HG03139 (cell line): ENCODE results near the gene MRPS6.

ENCODE experiments used
- ATAC-seq: cut with Tn5 transposase; IDR thresholded peaks from one replicate; pipeline ENCODE4 v1.9.1; 2021; ENCODE audit not compliant: unreplicated experiment

MRPS6 gene

GRCh38 chr21:34131586-34131985, 58.2 kb downstream of the MRPS6 start:
- no peak for ATAC-seq

- ATAC-seq = no peak
Measured at GRCh38 chr21:34132202-34132601, 58.8 kb downstream of the MRPS6 start.

DNA sequence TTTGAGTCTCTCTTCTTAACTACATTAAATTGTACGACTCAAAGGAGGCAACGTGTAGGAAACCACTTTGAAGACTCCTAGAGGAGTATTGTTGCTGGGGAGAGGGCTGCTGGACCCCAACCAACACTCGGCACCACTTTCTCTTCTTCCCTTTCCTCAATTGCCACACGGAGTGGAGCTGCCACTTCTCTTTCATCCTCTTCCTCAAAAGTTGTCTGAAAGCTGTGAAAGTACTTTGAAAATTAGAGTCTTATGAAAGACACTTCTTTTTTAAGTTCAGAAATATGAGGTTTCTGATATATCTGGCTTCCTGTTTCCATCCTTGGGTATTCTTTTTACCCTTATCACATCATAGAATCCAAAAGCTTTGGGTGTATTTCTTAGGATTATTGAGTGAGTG, 59.5 kb downstream of the MRPS6 start:
- ATAC-seq = no peak

GRCh38 chr21:34133392-34133791, 60.0 kb downstream of the MRPS6 start:
- ATAC-seq = no peak

DNA sequence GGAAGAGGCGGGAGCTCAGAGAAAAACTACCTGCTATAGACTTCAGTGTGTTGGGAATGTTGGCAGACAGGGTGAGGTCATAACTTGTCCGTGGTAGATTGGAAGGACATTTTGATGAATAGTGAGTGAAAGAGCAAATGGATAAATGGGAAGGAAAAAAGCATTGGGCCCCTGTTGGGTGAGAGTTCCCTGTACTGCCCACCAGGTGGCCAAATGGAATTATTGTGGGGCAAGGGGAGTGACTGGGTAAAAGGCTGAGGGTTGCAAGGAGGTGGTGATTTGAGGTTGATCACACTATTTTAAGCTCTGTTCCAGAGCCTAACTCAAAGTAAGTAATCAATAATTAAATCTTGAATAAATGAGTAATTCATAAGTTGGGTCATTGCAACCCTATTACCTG, 60.4 kb downstream of the MRPS6 start:
- no peak for ATAC-seq

DNA sequence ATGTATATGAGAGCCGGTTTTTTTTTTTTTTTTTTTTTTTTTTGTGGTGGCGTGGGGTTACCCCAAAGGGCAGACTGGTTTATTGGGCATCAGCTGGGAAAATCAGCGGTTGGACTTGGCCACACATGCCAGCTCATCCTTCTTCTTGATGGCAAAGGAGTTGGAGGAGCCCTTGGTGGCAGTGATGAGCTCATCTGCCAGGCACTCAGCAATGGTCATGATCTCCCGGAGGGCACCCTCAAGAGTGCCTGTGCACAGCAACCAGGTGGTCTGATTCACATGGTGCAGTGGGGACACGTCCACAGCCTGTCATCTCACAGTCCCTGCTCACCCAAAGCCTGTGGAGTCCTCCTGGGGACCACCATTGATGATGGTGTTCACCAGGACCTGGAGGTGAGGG, 62.0 kb downstream of the MRPS6 start:
- no peak for ATAC-seq

DNA sequence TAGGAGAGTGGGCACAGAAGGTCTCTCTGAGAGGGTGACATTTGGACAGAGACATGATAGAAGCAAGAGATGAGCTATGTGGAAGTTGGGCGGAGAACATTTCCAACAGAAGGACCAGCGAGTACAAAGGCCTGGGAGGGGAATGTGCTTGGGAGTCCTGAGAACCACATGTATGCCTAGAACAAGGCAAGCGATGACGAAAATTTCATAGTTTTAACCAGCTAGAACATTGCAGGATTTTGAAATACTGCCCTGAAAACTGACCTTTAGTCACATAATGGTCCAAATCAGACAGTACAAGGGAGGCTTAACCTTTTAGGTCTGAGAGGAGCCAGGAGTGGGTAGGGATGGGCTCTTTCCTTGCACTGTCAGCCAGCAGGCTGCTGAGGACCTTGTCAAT, 68.0 kb downstream of the MRPS6 start:
- ATAC-seq = no peak

DNA sequence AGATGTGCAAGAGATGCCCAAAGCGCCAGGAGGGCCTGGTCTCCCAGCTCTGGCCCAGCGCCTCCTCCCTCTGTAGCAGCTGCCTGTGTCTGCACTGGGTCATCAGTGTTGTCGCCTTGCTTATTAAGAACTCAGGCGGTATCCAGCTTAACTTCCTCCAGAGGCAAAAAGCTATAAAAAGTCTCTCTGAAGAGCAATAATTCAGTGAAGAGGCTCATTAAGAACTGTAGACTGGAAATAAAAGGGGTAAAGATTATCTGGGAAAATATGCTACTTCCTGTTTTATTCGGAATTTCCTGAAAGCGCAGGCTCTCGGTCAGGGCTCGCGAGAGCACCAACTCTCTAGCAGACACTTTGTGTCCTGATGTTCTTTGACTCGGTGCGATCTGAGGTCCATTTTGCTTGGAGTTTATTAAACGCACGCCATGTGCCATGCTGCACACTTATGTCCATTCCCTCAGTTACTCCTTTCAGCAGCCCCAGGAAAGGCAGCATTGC, 70.4 kb downstream of the MRPS6 start:
- no peak for ATAC-seq

- ATAC-seq = no peak
Measured at GRCh38 chr21:34144224-34144623, 70.8 kb downstream of the MRPS6 start.

DNA sequence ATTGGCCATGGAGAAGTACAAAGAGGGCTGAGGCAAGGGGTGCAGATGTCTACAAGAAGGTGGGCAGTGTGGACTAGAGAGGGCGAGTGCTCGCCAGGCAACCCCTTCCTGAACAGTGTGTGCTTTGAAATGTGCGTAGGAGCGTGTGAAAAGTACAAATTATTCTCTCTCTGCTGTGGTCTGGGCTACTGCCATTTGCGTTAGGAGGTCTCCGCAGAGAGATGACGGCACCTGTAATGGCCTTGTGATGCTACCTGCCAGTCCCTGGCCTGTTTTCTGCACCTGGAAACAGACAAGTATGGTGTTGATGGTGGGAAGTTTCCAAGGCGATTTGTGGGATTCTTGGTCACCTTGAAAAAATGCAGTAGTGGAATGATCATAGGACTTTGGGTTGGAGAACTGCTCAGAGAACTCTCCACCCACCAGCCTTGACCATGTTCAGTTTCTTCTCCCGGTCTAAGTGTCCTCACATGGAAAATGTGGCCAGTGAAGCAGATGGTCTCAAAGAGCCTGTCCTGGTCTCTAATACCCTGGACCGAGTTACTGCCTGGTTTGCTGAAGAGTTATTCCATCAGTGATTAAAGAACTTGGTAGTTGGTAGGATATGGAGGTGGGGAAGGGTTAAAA, 74.5 kb downstream of the MRPS6 start:
- no peak for ATAC-seq

DNA sequence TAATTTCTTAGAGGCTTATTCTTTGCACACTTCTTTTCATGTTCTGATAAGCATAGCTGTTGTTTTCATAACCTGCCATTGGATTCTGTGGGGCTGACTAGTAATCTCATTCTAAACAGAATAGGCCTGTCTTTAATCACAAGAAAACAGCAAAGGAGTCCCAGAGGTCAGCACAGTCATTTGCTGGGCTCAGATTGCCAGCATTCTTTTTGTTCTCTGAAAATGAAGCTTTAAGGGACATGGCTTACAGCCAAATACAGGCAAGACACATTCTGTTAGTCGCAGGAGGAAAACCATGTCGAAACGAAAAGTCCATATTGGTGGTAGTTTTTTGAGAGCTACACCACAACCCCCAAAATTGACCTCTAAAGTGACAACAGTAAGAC, 75.0 kb downstream of the MRPS6 start:
- ATAC-seq = no peak

GRCh38 chr21:34148826-34149558, 75.6 kb downstream of the MRPS6 start:
- ATAC-seq = no peak

DNA sequence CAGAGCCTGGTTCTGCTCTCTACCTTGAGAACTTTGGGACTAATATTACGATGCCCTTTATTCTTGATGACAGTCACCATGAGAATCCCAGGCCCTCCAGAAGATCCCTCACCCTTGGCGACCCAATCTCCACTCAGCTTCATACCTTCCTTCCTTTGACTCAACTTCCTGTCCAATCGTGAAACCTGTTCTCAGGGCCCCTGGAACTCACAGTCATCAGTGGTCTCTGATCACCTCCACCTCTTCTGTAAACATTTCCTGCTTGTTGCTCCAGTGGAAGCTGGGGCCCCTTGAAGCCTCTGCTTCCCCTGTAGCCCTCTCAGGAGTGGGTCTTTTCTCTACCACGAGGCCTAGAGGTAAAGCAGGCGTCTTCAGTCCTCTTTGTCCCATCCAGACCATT, 79.1 kb downstream of the MRPS6 start:
- ATAC-seq = no peak

GRCh38 chr21:34154878-34155277, 81.5 kb downstream of the MRPS6 start:
- ATAC-seq = no peak

DNA sequence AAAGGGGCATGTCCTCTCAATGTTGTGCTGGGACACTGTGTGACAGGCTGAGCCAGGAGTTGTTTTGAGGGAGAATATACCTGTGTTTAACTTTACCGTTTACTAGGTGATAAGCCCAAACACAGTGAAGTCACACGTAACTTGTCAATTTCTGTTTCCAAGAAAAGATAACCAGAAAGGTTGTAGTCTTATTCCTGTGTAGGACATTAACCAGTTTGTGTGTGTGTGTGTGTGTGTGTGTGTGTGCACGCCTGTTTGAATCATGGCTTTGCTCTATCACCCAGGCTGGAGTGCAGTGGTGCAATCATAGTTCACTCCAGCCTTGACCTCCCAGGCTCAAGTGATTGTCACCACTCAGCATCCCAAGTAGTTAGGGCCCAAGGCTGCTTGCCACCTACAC, 83.6 kb downstream of the MRPS6 start:
- no peak for ATAC-seq

DNA sequence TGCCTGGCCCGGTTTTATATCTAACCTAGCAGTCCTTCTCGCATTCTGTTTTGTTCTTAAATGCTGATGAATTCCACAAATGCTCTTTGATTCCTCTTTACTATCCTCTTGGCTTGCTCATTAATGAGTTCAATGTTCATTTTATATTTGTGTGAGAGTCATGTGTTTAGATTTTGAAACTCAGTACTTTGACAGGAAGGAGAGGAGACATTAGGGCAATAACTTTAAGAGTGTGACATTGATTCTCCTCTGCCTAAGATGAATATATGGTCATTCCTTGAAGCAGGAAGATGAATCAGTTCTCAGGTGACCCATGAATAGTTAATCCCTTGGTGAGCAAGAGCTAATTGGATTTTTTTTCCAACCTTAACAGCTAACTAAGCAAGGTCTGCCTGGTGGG, 84.1 kb downstream of the MRPS6 start:
- ATAC-seq = no peak

DNA sequence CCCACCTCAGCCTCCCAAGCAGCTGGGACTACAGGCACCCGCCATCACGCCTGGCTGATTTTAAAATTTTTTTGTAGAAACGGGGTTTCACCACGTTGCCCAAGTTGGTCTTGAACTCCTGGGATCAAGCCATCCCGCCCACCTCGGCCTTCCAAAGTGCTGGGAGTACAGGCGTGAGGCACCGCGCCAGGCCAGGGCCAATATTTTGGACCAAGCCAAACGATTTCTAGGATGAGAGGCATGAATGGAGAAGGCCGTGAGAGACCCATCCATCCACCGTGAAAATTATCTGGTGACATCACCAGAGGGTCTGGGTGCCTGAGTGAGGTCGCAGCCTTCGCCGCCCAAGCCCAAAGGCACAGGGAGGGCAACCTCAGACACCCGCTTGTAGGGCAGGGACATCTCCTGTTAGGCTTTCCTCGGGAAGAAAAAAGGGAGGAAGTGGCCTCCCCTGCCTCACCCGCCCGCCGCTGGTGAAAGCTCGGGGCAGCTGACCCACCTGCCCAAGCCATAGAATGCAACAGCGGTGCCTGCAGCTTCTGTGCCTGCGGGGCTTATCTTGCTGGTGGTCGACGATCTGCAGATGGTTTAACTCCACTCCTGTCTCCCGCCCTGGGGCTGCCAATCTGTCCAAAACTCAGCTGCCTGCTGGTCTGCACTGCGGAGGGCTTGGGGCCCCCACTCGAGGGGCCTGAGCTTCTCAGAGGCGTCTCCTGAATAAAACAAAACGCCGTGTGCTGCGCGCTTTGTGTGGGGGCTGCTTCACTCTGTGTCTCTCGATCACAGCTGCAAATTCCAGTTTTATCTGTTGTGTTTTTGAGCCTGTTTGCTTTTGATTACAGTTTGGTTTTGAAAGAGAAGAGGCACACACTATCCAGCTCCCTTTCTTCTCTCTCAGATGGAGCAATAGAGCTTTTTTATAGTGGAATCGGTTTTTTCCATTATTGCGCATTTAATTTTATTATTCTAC, 85.8 kb downstream of the MRPS6 start:
- no peak for ATAC-seq

GRCh38 chr21:34166468-34166867, 93.1 kb downstream of the MRPS6 start:
- ATAC-seq = no peak

GRCh38 chr21:34170886-34171285, 97.5 kb downstream of the MRPS6 start:
- no peak for ATAC-seq

DNA sequence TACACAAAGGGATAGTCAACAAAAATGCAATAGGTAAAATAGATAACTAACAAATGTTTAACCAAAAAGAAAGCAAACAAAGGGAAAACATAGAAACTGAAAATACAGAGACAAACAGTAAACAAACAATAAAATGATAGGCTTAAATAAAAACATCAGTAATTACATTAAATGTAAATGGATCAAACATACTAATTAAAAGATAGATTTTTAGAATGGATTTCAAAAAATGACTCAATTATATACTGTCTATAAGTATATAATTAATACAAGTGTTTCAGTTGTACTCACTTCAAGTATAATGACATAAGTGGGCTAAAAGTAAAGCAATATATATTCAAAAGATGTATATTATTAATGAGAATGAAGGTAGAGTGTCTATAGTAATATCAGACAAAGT, 101.1 kb downstream of the MRPS6 start:
- no peak for ATAC-seq

- no peak for ATAC-seq
Measured at GRCh38 chr21:34176448-34176847, 103.1 kb downstream of the MRPS6 start.
